Neural progenitor cell (in vitro differentiated cells): Measurements from ENCODE around the gene TRPM3.

Source experiments
- CTCF ChIP-seq: fragments of 200-600 bp; sonication (generic); IDR thresholded peaks from 2 replicates; pipeline ENCODE4 v1.5.1; 2017; ENCODE audit warnings: antibody characterized with exemption, mild to moderate bottlenecking
- EZH2 ChIP-seq: fragments of 200-600 bp; sonication (generic); IDR thresholded peaks from 2 replicates; pipeline ENCODE4 v1.6.1; 2017; ENCODE audit warnings: antibody characterized with exemption, mild to moderate bottlenecking, moderate library complexity
- EZH2phosphoT487 ChIP-seq: fragments of 200-600 bp; sonication (generic); IDR thresholded peaks from 2 replicates; pipeline ENCODE4 v1.6.1; 2017; ENCODE audit warnings: antibody characterized with exemption

GRCh38 chr9:70902171-70902570, 219.2 kb downstream of the TRPM3 start:
- TF ChIP-seq CTCF (no peak), EZH2 (no peak), EZH2phosphoT487 (no peak)
